ENCODE measurements around the gene RASA3. TPM values are rescaled to one million over a fixed set of nuclear protein-coding genes. Genes with fewer than 3 reads are reported as not detected.
A peak's percentile ranks its signal among the peaks of the same experiment; 100 is the strongest.

RASA3 gene
- total RNA-seq, 2 experiments from 2014 or later = 28.9 to 32.3 TPM

GRCh38 chr13:113930671-113931637 is 201.5 kb downstream of the RASA3 start:
- H3K4me3 Mint-ChIP-seq = no peak overlapping the region
- intact Hi-C loops (cut with micrococcal nuclease) = no loop called here
- ChIA-PET POLR2A (interaction anchor here (0.8 kb wide), 1 partner anchor 8 kb away, joined by 3 read pairs; no protein-coding TSS in a partner anchor), CTCF (no interaction called here)
- H3K9me3 Mint-ChIP-seq = no peaks in the 10 kb centered on the region
- H3K27me3 Mint-ChIP-seq = peaks cover 6% of the 10 kb centered on the region
- H3K36me3 Mint-ChIP-seq (ENCODE audit: low read depth) = no peaks in the 10 kb centered on the region
- peak; percentile 83 for ATAC-seq
- DNase-seq = peak; percentile 72
- TF ChIP-seq CTCF (IDR thresholded peaks at IDR 0.05) = no peak
- no peak overlapping the region for H3K27ac Mint-ChIP-seq
- peaks cover 9% of the 10 kb centered on the region for H3K4me1 Mint-ChIP-seq (ENCODE audit: low read depth)

GRCh38 chr13:113929628-113930615 is 202.5 kb downstream of the RASA3 start:
- Mint-ChIP-seq H3K36me3 (ENCODE audit: low read depth) (no peaks in the 10 kb centered on the region), H3K4me1 (ENCODE audit: low read depth) (peaks cover 9% of the 10 kb centered on the region), H3K27me3 (peaks cover 8% of the 10 kb centered on the region), H3K27ac (no peak overlapping the region), H3K4me3 (no peak overlapping the region), H3K9me3 (no peaks in the 10 kb centered on the region)
- ChIA-PET POLR2A (interaction anchor here (0.8 kb wide), 1 partner anchor 9 kb away, joined by 3 read pairs; no protein-coding TSS in a partner anchor), CTCF (no interaction called here)
- no peak for TF ChIP-seq CTCF (IDR thresholded peaks at IDR 0.05)
- DNase-seq (no peak), ATAC-seq (no peak)
- intact Hi-C loops (cut with micrococcal nuclease) = no loop called here

GRCh38 chr13:113928685-113929627 is 203.5 kb downstream of the RASA3 start:
- Mint-ChIP-seq H3K27me3 (peaks cover 8% of the 10 kb centered on the region), H3K4me3 (no peak overlapping the region)
- CTCF ChIA-PET = no interaction called here

More at GRCh38 chr13:113928685-113929627, 203.5 kb downstream of the RASA3 start:
- H3K36me3 Mint-ChIP-seq (ENCODE audit: low read depth) = no peaks in the 10 kb centered on the region
- intact Hi-C loops (cut with micrococcal nuclease) = no loop called here
- no peak for ATAC-seq
- no peak for DNase-seq
- no peaks in the 10 kb centered on the region for H3K9me3 Mint-ChIP-seq
- no peak for TF ChIP-seq CTCF (IDR thresholded peaks at IDR 0.05)
- no peak overlapping the region for H3K27ac Mint-ChIP-seq
- H3K4me1 Mint-ChIP-seq (ENCODE audit: low read depth) = peaks cover 9% of the 10 kb centered on the region
- POLR2A ChIA-PET = no interaction called here

Other genes with a start within 250 kb of the RASA3 start
- 1 to 10 TPM; 1.6 to 1.9 TPM for gene C13orf46, start 158.5 kb downstream of the RASA3 start, total RNA-seq
- not detected for gene CFAP97D2, start 46.6 kb upstream of the RASA3 start, total RNA-seq
- 10 to 100 TPM; 72.5 to 76.0 TPM for gene CDC16, start 102.3 kb upstream of the RASA3 start, total RNA-seq
- gene UPF3A, start 149.0 kb upstream of the RASA3 start, total RNA-seq = 10 to 100 TPM; 36.7 TPM
- gene CHAMP1, start 181.9 kb upstream of the RASA3 start, total RNA-seq = 10 to 100 TPM; 33.9 to 34.7 TPM

Measured in activated CD8-positive, alpha-beta T cell treated with anti-CD3 and anti-CD28 coated beads for 36 hours (primary cell).